Neural crest cell (in vitro differentiated cells): ENCODE data around the gene DDX10. TPM values are rescaled to one million over a fixed set of nuclear protein-coding genes. Genes with fewer than 3 reads are reported as not detected.
"Not testable (repeated sequence)": the region's sequence is repeated elsewhere in the genome, so short reads cannot be mapped to it uniquely, and the experiment has no call there.

Source experiments
- DNase-seq: peaks from one replicate; pipeline ENCODE4 v3.0.0; 2021; ENCODE audit warnings: low read depth, mixed read lengths, low spot score
- H3K27ac Mint-ChIP-seq: one replicate; pipeline ENCODE4 v1.8.0; 2021; ENCODE audit warnings: mild to moderate bottlenecking, mixed read lengths; ENCODE audit not compliant: unreplicated experiment
- H3K27me3 Mint-ChIP-seq: 2 replicates; pipeline ENCODE4 v1.8.0; 2021; ENCODE audit warnings: low read depth, mild to moderate bottlenecking, mixed read lengths
- H3K36me3 Mint-ChIP-seq: 2 replicates; pipeline ENCODE4 v1.8.0; 2021; ENCODE audit warnings: low read depth, mild to moderate bottlenecking, mixed read lengths
- H3K4me1 Mint-ChIP-seq: 2 replicates; pipeline ENCODE4 v1.8.0; 2021; ENCODE audit warnings: mixed read lengths
- H3K4me3 Mint-ChIP-seq: one replicate; pipeline ENCODE4 v1.8.0; 2021; ENCODE audit warnings: mild to moderate bottlenecking, mixed read lengths
- H3K9me3 Mint-ChIP-seq: 2 replicates; pipeline ENCODE4 v1.8.0; 2021; ENCODE audit warnings: mixed read lengths
- total RNA-seq: library from RNA; stranded (reverse); gene quantifications from 2 replicates; pipeline ENCODE4 v1.2.1, GENCODE V29; 2021
- TF ChIP-seq, protein P1 (sequence below): fragments of 200-600 bp; sonication (generic); conservative IDR thresholded peaks from 2 replicates; pipeline ENCODE4 v1.5.0; 2021; ENCODE audit warnings: antibody characterized with exemption, mild to moderate bottlenecking

Gene DDX10
- total RNA-seq, 1 donor from 2014 or later, result 38.5 TPM

- Mint-ChIP-seq H3K27me3 (peaks cover under 1% of the 10 kb centered on the region), H3K36me3 (no peaks in the 10 kb centered on the region), H3K4me3 (no peak overlapping the region), H3K27ac (no peak overlapping the region), H3K9me3 (peaks cover 4% of the 10 kb centered on the region), H3K4me1 (peaks cover 7% of the 10 kb centered on the region)
- TF ChIP-seq, protein P1, sequence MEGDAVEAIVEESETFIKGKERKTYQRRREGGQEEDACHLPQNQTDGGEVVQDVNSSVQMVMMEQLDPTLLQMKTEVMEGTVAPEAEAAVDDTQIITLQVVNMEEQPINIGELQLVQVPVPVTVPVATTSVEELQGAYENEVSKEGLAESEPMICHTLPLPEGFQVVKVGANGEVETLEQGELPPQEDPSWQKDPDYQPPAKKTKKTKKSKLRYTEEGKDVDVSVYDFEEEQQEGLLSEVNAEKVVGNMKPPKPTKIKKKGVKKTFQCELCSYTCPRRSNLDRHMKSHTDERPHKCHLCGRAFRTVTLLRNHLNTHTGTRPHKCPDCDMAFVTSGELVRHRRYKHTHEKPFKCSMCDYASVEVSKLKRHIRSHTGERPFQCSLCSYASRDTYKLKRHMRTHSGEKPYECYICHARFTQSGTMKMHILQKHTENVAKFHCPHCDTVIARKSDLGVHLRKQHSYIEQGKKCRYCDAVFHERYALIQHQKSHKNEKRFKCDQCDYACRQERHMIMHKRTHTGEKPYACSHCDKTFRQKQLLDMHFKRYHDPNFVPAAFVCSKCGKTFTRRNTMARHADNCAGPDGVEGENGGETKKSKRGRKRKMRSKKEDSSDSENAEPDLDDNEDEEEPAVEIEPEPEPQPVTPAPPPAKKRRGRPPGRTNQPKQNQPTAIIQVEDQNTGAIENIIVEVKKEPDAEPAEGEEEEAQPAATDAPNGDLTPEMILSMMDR, result no peak
- DNase-seq, result no peak
Observed at GRCh38 chr11:108632041-108632704, 32.7 kb upstream of the DDX10 start.

- no peak overlapping the region for H3K4me3 Mint-ChIP-seq
- no peaks in the 10 kb centered on the region for H3K36me3 Mint-ChIP-seq
- no peak overlapping the region for H3K27ac Mint-ChIP-seq
Observed at GRCh38 chr11:108635106-108635505, 29.8 kb upstream of the DDX10 start.

GRCh38 chr11:108636222-108636621 lies 28.6 kb upstream of the DDX10 start:
- Mint-ChIP-seq H3K9me3 (no peaks in the 10 kb centered on the region), H3K4me1 (peaks cover 7% of the 10 kb centered on the region), H3K27ac (no peak overlapping the region), H3K36me3 (no peaks in the 10 kb centered on the region), H3K27me3 (peaks cover 12% of the 10 kb centered on the region), H3K4me3 (no peak overlapping the region)
- TF ChIP-seq, protein P1, result no peak
- no peak for DNase-seq

More at GRCh38 chr11:108635106-108635505, 29.8 kb upstream of the DDX10 start:
- TF ChIP-seq, protein P1, result no peak
- no peak for DNase-seq
- peaks cover 12% of the 10 kb centered on the region for H3K27me3 Mint-ChIP-seq
- no peaks in the 10 kb centered on the region for H3K9me3 Mint-ChIP-seq
- peaks cover 7% of the 10 kb centered on the region for H3K4me1 Mint-ChIP-seq

DNA sequence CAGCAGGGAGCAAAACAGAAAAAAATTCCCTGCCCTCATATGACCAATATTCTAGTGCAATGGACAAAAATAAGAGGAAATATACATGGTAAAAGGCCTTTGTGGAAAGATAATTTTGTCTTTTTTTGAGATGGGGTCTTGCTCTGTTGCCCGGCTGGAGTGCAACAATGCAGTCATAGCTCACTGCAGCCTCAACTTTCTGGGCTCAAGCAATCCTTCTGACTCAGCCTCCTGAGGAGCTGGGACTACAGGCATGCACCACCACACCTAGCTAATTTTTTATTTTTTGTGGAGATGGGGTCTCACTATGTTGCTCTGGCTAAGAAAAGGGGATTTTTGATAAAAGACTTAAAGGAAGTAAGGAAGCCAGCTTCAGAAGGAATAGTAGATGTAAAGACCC lies 25.7 kb upstream of the DDX10 start:
- H3K27ac Mint-ChIP-seq, result no peak overlapping the region
- H3K4me3 Mint-ChIP-seq, result no peak overlapping the region
- DNase-seq, result no peak
- no peaks in the 10 kb centered on the region for H3K36me3 Mint-ChIP-seq
- peaks cover 12% of the 10 kb centered on the region for H3K27me3 Mint-ChIP-seq
- no peaks in the 10 kb centered on the region for H3K4me1 Mint-ChIP-seq
- TF ChIP-seq, protein P1, result no peak
- H3K9me3 Mint-ChIP-seq, result no peaks in the 10 kb centered on the region

GRCh38 chr11:108641752-108642151 lies 23.1 kb upstream of the DDX10 start:
- H3K4me3 Mint-ChIP-seq, DNase-seq, H3K4me1 Mint-ChIP-seq: not testable (repeated sequence)

GRCh38 chr11:108643974-108644373 lies 20.9 kb upstream of the DDX10 start:
- Mint-ChIP-seq H3K4me3 (no peak overlapping the region), H3K36me3 (no peaks in the 10 kb centered on the region), H3K4me1 (no peaks in the 10 kb centered on the region), H3K27me3 (no peaks in the 10 kb centered on the region), H3K9me3 (no peaks in the 10 kb centered on the region), H3K27ac (no peak overlapping the region)
- TF ChIP-seq, protein P1, result no peak
- DNase-seq, result no peak

More at GRCh38 chr11:108641752-108642151, 23.1 kb upstream of the DDX10 start:
- not testable (repeated sequence) for H3K27ac Mint-ChIP-seq, H3K9me3 Mint-ChIP-seq, H3K36me3 Mint-ChIP-seq
- H3K27me3 Mint-ChIP-seq, result peaks cover 12% of the 10 kb centered on the region
